Raji (cell line): ENCODE measurements around the gene PHYHD1.

Experiments used
- POLR2A ChIP-seq: IDR thresholded peaks from 2 replicates; pipeline ENCODE4 v1.6.1; 2011; ENCODE audit warnings: low read depth, low read length, control low read depth; ENCODE audit not compliant: insufficient read depth

PHYHD1 gene

DNA sequence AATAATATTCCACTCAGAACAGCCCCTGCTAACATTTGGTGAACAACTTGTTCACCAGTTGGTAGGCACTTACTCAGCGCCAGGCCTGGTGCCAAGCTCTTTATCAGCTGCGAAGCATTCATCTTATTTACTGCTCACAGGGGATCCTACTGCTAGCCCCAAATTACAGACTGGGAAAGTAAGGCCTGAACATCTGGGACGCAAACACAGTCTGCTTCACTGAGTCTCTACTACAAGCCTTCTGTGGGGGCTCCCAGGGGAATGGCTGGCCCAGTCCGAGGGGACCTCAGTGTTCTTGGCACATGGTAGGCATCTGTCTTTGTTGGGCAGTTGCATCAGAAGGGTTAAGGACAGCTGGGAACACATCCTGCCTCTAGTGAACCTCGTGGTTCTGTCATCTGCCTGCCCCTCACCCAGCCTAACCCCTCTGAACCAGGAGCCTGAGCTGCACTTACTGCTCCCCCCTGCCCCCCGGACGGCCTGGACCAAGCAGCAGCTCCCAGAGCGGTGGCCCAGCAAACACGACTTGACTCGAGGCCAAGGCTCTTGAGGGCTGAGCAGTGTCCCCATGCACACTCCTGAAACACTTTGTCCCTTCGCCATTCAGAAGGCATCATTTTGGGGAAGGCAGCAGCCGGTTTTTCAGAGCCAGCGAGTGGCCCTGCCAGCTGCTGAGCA lies at the start of gene PHYHD1:
Gene PHYHD1, plus strand, starts transcription at position 602 of the 678 bp plus-strand sequence. CDS start 1,342 bp downstream, outside the sequence.
- no peak for TF ChIP-seq POLR2A

DNA sequence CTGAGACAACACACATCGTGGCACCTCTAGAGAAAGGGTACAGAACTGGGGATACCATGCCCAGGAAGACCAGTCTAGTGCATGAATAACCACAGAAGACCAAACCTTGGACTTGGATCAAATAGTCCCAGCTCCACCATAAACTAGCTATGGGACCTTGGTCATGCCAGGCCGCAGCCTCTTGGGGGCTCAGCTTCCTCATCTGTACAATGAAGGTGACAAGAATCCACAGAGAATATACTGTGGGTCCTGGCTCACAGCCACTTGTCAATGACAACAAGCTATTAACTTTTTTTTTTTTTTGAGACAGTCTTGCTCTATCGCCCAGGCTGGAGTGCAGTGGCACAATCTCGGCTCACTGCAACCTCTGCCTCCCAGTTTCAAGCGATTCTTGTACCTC lies 42.9 kb upstream of the PHYHD1 start:
- TF ChIP-seq POLR2A, result no peak

DNA sequence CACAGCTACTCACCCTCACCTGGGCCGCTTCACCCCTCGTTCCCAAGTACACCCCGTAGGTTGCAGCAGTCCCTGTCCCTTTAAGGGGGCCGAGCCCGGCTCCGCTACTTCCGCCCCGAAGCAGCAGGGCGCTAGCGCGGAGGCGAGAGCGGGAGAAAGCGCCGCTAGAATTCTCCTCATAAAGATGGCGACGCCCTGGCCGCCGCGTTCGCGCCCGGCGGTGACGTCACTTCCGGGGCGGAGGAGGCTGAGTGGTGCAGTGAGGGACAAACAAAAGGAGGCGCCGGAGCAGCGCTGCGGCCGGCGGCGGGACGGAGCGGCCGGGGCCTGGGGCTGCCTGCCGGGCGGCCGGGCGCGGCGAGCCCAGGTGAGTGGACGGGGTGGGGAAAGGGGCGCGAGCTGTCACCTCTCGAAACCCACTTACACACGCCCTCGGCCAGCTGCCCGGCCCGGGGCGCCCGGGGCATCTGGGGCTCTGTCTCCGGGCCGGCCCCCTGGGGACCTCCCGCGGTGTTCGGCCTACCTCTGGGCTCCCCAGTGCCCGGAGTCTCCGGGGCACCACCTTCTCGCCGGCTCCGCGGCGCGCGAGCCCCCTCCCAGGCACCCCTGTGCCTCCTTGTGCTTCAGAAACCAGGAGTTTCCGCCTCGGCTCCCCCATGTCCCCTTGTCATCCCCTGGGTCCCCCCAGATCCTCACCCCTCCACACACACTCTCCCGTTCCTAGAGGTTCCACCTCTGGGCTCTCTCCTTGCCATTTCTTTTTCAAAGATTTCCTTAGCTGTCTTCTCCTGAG lies 38.7 kb upstream of the PHYHD1 start, which contains the start of the genes KYAT1 and LRRC8A:
Gene KYAT1, minus strand, starts transcription at position 67 of the 793 bp plus-strand sequence. CDS start 36,545 bp downstream, outside the sequence.
Gene LRRC8A, plus strand, starts transcription at position 250 of the 793 bp plus-strand sequence. CDS start 25,032 bp downstream, outside the sequence.
- peak; percentile 80 for TF ChIP-seq POLR2A

DNA sequence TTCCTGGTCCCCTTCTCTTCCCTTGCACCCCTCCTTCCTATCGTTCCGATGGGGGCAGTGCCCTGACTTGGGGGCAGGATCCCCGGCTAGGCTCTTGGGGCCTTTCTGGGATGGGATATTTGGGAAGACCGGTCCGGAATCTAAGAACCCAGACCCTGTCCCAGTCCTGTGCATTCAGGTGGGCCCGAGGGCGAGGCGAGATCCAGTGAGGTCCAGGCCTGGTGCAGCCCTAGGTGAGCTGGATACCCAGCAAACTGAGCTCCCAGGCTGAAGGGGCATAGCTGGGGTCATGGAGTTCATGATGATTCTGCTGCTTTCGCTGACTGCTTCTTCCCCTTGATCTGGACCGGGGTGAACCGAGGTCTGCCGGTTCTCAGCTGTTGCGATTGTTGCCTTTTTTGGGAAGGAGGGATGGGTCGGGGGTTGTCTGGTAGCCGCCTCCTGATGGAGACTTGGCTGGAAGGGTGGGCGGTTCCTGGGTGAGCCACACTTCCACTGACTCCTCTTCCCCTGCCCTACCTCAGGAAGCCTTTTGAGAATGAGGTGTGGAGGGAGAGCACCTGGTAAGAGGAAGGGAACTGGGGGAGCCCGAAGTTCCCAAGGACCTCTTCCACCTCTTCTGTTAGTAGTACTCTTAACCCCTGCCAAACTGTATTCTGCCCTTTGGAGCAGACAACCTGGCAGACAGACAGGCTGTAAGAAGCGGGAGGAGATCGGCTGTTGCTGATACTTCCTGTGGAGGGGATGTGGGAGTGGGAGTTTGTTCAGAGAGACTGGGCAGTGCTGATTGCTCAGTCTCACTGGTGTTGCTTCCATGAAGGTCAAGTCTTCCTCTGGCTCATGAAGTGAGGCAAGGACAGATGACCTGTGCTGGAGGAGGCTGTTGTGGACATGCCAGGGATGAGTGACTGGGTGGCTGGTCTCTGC lies 37.8 kb upstream of the PHYHD1 start:
- TF ChIP-seq POLR2A, result no peak

DNA sequence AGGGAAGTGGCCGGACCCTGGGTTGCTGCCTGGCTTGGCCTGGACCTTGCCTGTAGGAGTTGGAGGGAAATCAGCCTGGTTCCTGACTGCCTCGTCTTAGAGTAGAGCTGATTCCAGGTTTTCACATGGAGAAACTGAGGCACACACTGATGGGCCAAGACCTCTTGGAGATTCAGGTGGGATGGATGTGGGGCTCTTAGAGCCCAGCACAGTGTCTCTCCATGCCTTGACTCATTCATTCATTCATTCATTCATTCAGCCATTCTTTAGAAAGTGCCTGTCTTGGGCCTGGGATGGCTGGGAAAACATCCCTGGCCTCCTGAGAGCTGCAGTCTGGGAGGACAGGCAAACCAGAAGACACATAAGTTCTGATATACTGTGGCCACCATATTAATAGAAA lies 36.6 kb upstream of the PHYHD1 start:
- TF ChIP-seq POLR2A, result no peak

DNA sequence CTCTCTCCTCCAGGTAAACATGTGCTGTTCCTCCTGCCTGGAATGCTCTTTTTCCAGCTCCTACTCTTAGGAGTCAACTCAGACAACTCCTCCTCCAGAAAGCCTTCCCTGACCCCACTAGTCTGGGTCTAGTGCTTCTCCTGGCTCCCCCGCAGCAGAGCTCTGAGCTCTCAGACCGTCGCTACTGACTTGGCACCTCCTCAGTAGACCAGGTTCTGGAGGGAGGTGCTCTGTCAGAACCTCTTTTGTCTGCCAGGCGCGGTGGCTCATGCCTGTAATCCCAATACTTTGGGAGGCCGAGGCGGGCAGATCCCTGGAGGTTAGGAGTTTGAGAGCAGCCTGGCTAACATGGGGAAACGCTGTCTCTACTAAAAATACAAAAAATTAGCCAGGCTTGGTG lies 35.4 kb upstream of the PHYHD1 start:
- TF ChIP-seq POLR2A, result no peak

DNA sequence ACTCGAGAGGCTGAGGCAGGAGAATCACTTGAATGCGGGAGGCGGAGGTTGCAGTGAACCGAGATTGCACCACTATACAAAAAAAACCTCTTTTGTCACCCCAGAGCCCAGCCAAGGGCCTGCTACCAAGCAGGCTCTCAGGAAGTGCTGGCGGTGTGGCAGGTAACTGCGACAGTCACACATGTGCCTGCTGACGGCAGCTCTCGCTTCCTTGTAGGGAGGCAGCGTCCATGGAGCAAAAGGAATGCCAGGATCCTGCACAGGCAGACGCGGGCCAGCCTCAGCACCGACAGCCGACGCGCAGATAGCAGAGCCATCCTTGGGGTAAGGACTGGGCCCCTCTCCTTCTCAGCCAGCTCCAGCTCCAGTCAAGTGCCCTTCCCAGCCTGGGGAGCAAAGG lies 35.0 kb upstream of the PHYHD1 start:
- TF ChIP-seq POLR2A, result no peak

DNA sequence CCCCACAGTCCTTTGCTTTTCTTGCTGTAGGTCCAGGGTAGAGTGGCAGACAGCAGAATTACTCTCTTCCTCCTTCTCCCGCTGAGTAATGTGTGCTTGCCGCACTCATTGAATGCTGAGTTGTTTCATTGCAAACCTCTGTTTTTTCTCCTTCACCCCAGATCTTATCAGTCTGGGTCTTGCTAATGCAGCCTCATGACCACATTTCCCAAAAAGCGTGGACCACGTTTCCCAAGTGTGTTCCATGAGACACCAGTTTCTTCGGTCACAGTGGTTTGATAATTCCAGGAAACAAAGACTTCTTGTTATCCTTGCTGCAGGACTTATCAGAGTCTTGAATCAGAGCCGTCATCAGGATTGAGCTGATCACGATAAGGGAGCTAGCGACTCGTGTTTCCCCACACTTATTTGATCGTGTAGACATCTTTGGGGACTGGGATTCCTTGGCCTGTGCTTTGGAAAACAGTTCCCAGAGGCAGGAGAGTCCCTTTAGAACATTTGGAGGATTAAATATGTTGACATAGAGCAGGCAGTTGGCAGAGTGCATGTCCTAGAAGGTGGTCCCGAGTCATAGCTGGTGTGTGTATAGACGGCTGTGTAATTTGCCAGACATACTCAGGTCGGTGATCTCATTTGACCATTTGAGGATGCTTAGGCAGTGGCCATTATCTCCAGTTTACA lies 34.4 kb upstream of the PHYHD1 start:
- no peak for TF ChIP-seq POLR2A

DNA sequence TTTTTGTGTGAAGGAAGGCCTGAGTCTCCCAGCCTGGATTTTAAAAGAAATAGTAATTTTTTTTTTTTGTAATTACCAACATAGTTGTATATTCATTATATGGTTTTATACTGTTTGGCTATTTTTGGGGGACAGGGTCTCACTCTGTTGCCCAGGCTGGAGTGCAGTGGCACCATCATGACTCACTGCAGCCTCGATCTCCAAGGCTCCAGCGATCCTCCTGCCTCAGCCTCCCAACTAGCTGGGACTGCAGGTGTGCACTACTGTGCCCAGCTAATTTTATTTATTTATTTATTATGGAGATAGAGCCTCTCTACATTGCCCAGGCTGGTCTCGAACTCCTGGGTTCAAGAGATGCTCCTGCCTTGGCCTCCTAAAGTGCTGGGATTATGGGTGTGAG lies 33.7 kb upstream of the PHYHD1 start:
- TF ChIP-seq POLR2A, result no peak

DNA sequence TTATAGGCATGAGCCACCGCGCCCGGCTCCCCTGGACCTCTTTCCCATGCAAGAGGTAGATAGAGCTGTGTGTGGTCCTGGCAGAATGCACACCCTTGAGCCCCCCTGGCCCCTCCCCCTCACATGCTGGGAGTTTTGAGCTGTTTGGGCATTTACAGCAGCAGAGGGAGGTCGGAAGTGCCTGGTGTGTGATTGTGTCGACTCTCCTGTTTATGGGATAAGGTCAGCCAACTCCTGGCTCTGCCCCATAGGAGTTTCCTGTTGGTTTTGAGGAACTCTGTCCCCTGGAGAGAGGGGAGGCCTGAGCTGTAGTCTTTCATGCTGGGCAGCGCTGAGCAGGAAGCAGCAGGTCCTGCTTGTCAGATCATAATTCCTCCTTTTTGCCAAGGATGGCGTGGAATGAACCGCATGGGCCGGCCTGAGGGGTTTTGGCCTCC lies 32.9 kb upstream of the PHYHD1 start:
- TF ChIP-seq POLR2A, result no peak

DNA sequence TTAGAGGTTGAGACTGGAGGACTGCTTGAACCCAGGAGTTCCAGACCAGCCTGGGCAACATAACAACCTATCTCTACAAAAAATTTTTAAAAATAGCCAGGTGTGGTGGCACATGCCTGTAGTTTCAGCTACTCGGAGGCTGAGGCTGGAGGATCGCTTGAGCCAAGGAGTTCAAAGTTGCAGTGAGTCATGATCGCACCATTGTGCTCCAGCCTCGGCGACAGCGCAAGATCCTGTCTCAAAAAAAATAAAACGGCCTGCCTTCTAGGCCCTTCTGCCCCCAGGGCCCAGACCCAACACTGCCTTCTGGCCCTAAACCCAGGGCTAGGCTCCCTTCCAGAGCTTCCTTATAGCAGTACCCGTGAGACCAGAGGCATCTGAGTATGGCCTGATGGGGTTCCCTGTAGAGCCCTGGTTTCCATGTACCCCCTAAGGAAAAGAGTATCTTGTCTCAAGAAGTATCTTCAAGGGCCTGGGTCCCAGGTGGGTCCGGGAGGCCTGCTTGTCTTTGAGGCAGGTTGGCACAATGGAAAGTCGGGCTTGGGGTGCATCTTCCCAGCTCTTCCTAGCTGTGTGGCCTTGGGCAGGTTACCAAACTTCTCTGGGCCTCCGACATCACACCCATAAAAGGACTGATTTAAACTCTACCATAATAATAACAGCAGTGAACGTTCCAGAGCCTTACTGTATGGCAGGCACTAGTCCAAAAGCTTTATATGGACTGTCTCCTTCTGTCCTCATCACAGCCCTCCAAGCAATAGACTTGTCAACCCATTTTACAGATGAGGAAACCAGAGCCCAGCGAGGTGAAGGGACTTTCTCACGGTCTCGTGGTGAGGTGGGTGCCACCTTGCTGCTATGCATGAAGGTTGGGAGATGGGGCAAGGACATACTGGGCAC lies 29.2 kb upstream of the PHYHD1 start:
- TF ChIP-seq POLR2A, result no peak

DNA sequence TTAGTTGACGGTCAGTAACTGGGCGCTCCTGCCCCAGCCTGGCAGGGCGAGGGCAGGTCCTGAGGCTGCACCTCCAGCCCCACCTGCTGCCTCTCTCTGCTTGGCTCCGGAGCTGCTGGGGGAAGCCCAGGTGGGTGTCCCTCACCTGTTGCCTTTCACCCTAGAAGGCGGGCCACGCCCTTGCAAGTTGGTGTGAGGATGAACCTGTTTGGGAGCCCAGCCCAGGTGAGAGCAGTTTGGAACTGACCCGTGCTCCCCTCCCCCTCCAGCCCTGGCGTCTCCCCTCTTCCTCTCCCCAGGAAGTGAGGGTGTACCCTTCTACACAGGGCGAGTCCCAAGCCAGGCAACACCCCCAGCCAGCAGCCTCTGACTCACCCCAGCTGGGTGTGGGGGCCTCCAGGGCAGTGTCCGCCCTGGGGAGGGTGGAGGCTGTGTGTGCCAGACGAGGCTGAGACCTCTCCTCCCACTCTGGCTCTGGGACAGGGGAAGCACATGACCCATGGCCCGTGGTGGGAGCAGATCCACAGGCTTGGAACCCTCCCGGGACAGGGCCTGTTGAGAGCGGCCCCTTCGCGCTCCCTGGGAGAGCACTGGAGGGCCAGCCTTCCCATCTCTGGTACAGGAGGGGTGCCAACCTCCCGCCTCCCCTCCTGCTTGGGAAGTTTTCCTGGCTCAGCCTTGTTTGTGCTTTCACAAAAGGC lies 28.4 kb upstream of the PHYHD1 start:
- no peak for TF ChIP-seq POLR2A

DNA sequence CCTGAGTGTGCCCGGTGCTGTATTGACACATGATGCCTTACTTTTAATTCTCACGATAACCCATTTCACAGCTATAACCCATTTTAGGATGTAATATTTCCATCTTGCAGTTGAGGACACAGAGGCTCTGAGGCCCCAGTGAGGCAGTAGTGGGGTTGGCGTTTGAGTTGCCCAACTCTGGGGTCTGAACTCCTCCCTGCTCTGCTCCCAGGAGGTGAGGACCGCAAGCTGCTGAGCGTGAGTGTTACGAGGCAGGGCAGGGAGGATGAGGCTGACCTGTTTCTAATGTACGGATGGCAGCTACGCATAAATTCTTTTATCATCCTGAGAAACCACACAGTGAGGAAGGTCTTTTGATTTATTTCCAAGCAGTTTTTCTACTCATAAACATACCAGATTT lies 27.4 kb upstream of the PHYHD1 start:
- no peak for TF ChIP-seq POLR2A
